ENCODE measurements around the gene PAIP2B.

The PAIP2B gene

DNA sequence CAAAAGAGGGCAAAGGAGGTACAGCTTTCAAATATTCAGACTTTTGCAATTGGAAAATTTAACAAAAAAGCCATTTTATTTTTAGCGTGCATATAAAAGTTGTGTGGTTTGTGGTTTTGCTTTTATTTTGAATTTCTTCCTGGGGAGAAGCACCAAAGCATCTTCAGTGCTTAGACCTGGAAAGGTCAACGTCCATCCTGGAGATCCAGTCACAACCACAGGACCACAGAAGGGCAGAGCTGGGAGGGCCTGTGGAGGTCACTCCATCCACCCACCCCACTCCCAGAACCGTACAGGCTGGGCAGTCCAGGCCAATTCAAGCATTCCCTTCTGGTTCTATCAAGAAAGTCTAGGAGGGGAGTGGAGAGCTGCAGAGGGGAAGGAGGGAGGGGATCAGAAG, 52.7 kb downstream of the PAIP2B start:
- no peak for DNase-seq (ENCODE audit: low read depth)
- TF ChIP-seq CTCF (conservative IDR thresholded peaks at IDR 0.05; ENCODE audit: low read depth, low read length) = no peak
- H3K4me3 ChIP-seq (ENCODE audit: low read length) = no peak overlapping the region

GRCh38 chr2:71173096-71173495, 53.8 kb downstream of the PAIP2B start:
- DNase-seq (ENCODE audit: low read depth) = no peak

GRCh38 chr2:71166812-71167211, 60.1 kb downstream of the PAIP2B start:
- no peak for DNase-seq (ENCODE audit: low read depth)
- no peak overlapping the region for H3K4me3 ChIP-seq (ENCODE audit: low read length)

More at GRCh38 chr2:71173096-71173495, 53.8 kb downstream of the PAIP2B start:
- H3K4me3 ChIP-seq (ENCODE audit: low read length) = no peak overlapping the region
- TF ChIP-seq CTCF (conservative IDR thresholded peaks at IDR 0.05; ENCODE audit: low read depth, low read length) = no peak

GRCh38 chr2:71157124-71157793, 69.6 kb downstream of the PAIP2B start:
- H3K4me3 ChIP-seq (ENCODE audit: low read length) = no peak overlapping the region
- TF ChIP-seq CTCF (conservative IDR thresholded peaks at IDR 0.05; ENCODE audit: low read depth, low read length) = peak; percentile 81
- peak; percentile 3 for DNase-seq (ENCODE audit: low read depth)

More at GRCh38 chr2:71166812-71167211, 60.1 kb downstream of the PAIP2B start:
- TF ChIP-seq CTCF (conservative IDR thresholded peaks at IDR 0.05; ENCODE audit: low read depth, low read length) = no peak

DNA sequence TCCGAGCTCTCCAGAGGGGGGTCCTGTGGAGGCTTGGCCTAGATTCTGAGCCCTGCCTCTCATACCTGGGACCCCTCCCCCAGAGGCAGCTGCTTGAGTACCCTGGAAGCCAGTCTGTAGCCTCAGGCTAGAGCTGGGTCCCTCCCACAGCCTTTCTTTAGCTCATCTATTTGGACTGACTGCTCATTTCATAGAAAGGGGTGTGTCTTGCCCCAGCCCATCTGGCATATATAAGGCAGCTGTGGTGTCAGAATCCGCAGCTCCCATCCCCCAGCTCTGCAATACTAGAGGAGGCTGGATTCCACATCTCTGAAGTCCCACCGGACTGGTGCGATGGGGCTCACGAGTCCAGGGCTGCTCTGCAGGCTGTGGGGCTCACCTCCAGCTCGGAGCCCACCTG, 70.3 kb downstream of the PAIP2B start:
- no peak overlapping the region for H3K4me3 ChIP-seq (ENCODE audit: low read length)
- TF ChIP-seq CTCF (conservative IDR thresholded peaks at IDR 0.05; ENCODE audit: low read depth, low read length) = no peak
- DNase-seq (ENCODE audit: low read depth) = no peak

DNA sequence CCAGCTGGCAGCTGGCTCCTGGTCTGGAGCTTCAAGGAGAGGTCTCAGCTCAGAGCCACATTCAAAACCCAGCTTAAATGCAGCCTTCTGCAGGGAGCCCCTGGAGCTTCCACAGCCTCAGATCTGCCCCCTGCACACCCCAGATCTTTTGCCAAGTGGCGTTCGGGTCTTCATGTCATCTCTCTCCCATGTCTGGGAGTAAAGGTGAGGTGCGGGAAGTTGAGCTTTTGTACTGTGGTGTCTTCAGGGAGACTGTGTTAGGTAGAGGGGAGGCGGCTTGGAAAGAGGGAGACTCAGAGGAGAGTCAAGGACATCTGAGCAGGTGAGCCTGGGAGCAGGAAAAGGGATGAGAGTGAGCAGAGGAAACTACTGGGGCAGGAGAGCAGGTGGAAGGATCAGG, 71.1 kb downstream of the PAIP2B start:
- no peak for TF ChIP-seq CTCF (conservative IDR thresholded peaks at IDR 0.05; ENCODE audit: low read depth, low read length)
- no peak for DNase-seq (ENCODE audit: low read depth)
- no peak overlapping the region for H3K4me3 ChIP-seq (ENCODE audit: low read length)

GRCh38 chr2:71154798-71155197, 72.1 kb downstream of the PAIP2B start:
- no peak for DNase-seq (ENCODE audit: low read depth)
- peak; percentile 1 for TF ChIP-seq CTCF (conservative IDR thresholded peaks at IDR 0.05; ENCODE audit: low read depth, low read length)
- no peak overlapping the region for H3K4me3 ChIP-seq (ENCODE audit: low read length)

All from retinal pigment epithelial cell (primary cell).